Cardiac atrium fibroblast (primary cell): ENCODE measurements around the gene PRODH. TPM values are rescaled to one million over a fixed set of nuclear protein-coding genes. Genes with fewer than 3 reads are reported as not detected.

Source experiments
- total RNA-seq: library from RNA; depleted of rRNA; stranded (reverse); fragments of >200 nt; gene quantifications from 2 replicates; pipeline ENCODE4 v1.2.3, GENCODE V29; 2015

PRODH gene
- total RNA-seq: not detected in 2 replicates

GRCh38 chr22:18935889-18936529 is at the start of gene PRODH:
Gene PRODH (minus strand): TSS chr22:18936293. CDS start chr22:18936287, 6 bp downstream.

DNA sequence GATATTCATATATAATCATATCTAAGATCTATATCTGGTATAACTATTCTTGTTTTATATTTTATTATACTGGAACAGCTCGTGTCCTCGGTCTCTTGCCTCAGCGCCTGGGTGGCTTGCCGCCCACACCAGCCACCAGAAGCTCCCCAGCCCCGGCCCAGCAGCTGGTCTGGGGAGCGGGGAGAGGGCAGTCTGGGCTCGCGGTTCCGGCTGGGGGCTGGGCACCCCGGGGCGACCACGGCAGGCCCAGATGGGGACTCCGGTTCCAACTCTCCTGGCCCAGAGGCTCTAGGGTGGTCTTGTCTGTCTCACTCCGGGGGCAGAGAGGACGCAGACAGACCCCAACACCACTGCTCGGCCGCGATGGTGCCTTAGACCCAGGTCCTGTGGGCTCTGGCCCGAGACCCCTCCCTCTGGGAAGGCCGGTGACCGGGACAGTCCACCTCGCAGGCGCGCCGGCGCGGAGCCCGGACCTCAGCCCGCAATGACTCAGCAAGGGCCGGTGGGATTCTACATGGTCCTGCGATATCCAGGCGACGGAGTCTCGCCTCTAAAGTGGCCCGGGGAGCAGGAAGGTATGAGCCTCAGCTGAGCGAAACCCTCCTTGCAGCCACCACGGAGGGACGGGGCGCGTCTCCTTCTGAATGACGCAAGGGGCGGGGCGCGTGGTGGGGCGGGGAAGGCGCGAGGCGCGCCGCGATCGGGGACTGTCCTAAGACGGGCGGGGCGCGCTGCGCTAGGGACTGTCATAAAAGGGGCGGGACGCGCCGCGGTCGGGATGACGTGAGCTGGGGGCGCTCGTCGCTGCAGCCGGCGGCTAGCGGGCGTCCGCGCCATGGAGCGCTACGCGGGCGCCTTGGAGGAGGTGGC is 30.3 kb downstream of the PRODH start, which contains the start of gene DGCR6:
Gene DGCR6, plus strand, starts transcription at position 781 of the 870 bp plus-strand sequence. Its CDS starts 55 bp downstream, at position 836.

Other genes starting within 250 kb of the PRODH start
- 1.1 and 1.4 TPM in 2 replicates for gene DGCR6, start 30.0 kb downstream of the PRODH start, total RNA-seq
- gene DGCR2, start 186.1 kb upstream of the PRODH start, total RNA-seq: 33.9 and 39.9 TPM in 2 replicates
- not detected in 2 replicates for gene TSSK2, start 195.0 kb upstream of the PRODH start, total RNA-seq
- 13.9 and 15.9 TPM in 2 replicates for gene ESS2, start 208.4 kb upstream of the PRODH start, total RNA-seq
- not detected in 2 replicates for gene GSC2, start 214.0 kb upstream of the PRODH start, total RNA-seq
- gene SLC25A1, start 242.4 kb upstream of the PRODH start, total RNA-seq: 146 and 197 TPM in 2 replicates